Stomach smooth muscle (tissue), 2 donors: Measurements from ENCODE around the gene POT1.

Source experiments
- H3K27ac ChIP-seq: one replicate; pipeline ENCODE4 v1.7.0; 2013; ENCODE audit warnings: mild to moderate bottlenecking, low read length, inconsistent platforms
- H3K27me3 ChIP-seq, 2 donors: one replicate each; pipeline ENCODE4 v1.7.0; 2013; ENCODE audit warnings: low read length in 2 of 2; ENCODE audit not compliant: insufficient read depth in 2 of 2, control insufficient read depth in 1 of 2
- H3K36me3 ChIP-seq, 2 donors: one replicate each; pipeline ENCODE4 v1.7.0; 2013; ENCODE audit warnings: low read length in 2 of 2; ENCODE audit not compliant: control insufficient read depth in 2 of 2, insufficient read depth in 2 of 2
- H3K4me1 ChIP-seq: one replicate; pipeline ENCODE4 v1.7.0; 2013; ENCODE audit warnings: low read length; ENCODE audit not compliant: control insufficient read depth, insufficient read depth
- H3K4me3 ChIP-seq, 2 donors: one replicate each; pipeline ENCODE4 v1.7.0; 2013; ENCODE audit warnings: low read length in 2 of 2
- H3K9ac ChIP-seq, 2 donors: one replicate each; pipeline ENCODE4 v1.7.0; 2013; ENCODE audit warnings: low read length in 2 of 2, mild to moderate bottlenecking in 1 of 2
- H3K9me3 ChIP-seq, 2 donors: one replicate each; pipeline ENCODE4 v1.7.0; 2013; ENCODE audit warnings: low read length in 2 of 2; ENCODE audit not compliant: control insufficient read depth in 2 of 2
- donor health status: healthy.
- donor health status: Pancreatic carcinoma.

POT1 gene

DNA sequence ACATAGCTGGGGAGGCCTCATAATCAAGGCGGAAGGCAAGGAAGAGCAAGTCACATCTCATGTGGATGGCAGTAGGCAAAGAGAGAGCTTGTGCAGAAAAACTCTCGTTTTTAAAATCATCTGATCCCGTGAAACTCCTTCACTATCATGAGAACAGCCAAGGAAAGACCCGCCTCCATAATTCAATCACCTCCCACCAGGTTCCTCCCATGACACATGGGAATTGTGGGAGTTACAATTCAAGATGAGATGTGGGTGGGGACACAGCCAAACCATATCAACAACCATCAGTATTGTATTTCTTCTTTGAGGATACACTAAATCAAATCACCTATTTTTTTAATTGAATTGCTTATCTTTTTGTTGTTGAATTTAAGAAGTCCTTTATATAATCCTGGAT lies 16.7 kb downstream of the POT1 start:
- Histone ChIP-seq H3K4me3 (no peak overlapping the region), H3K36me3 (peaks cover 0 to 4% of the 10 kb centered on the region in 2 donors), H3K27me3 (no peaks in the 10 kb centered on the region), H3K9ac (no peak overlapping the region), H3K27ac (no peak overlapping the region), H3K4me1 (no peaks in the 10 kb centered on the region), H3K9me3 (no peaks in the 10 kb centered on the region)

DNA sequence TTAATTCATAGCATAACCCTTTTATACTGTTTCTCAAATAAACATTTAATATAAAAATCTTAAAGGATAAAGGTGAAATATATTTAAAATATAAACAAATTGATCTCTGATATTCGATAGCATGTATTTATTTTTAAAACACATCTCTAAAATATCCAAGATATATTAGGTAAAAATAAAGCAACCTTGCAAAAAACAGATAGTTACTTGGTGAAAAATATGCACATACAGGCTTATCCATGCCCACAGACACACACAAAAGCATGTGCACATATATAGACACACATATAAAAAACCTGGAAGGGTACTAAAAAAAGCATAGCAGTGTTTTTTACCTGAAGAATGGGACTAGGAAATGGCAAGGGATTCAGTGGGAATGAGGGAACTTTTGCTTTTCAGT lies 19.8 kb downstream of the POT1 start:
- H3K9ac ChIP-seq = no peak overlapping the region
- no peaks in the 10 kb centered on the region for H3K27me3 ChIP-seq
- no peaks in the 10 kb centered on the region for H3K4me1 ChIP-seq
- H3K36me3 ChIP-seq = no peaks in the 10 kb centered on the region
- no peaks in the 10 kb centered on the region for H3K9me3 ChIP-seq
- H3K27ac ChIP-seq = no peak overlapping the region
- no peak overlapping the region for H3K4me3 ChIP-seq

DNA sequence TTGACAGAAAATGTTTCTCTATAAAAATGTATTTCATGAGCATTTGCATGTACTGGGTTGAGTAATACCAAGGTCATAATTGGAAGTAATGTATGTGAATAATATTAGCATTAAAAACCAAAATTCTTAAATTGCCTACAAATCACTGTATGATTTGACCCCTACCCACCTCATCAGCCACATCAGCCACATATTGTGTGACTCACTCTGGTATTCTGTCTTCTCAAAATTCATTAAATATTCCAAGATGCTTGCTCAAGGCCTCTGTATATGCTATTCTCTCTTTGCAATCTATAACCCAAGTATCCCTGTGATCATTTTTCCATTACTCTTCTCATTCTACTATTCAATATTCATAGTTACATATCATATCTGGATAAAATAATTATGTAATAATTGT lies 21.4 kb downstream of the POT1 start:
- H3K27ac ChIP-seq = no peak overlapping the region
- H3K4me3 ChIP-seq = no peak overlapping the region
- no peaks in the 10 kb centered on the region for H3K4me1 ChIP-seq
- no peaks in the 10 kb centered on the region for H3K9me3 ChIP-seq
- H3K27me3 ChIP-seq = no peaks in the 10 kb centered on the region
- H3K36me3 ChIP-seq = no peaks in the 10 kb centered on the region
- H3K9ac ChIP-seq = no peak overlapping the region

DNA sequence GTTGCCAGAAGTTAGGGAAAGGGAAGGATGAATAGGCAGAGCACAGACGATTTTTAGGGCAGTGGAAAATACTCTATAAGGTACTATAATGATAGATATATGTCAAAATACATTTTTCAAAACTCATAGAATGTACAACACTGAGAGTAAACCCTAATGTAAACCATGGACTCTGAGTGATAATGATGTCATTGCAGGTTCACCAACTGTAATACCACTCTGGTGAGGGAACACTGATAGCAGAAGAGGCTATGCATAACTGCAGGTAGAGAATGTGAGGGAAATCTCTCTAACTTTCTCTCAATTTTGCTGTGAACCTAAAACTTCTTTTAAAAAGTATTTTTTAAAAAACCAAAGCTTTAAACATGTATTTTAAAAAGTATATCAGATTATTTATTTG lies 22.1 kb downstream of the POT1 start:
- Histone ChIP-seq H3K27ac (no peak overlapping the region), H3K9me3 (no peaks in the 10 kb centered on the region), H3K27me3 (no peaks in the 10 kb centered on the region), H3K4me3 (no peak overlapping the region), H3K36me3 (no peaks in the 10 kb centered on the region), H3K9ac (no peak overlapping the region), H3K4me1 (no peaks in the 10 kb centered on the region)

DNA sequence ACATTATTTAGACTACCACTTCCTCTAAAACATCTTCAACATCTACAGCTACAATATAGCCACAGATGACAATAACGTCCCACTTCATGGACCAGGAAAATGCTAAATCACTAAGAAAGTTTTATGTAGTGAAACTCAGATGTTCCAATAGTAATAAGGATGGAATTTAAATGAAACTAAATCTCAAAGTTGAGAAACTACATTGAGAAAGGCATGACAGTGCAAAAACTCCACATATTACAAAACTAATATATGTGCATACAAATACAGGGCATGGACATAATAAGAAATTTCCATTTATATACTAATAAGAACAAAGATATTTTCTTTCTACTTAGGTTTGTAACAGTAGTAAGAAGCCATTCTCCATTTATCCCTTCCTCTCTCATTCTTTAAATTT lies 31.1 kb downstream of the POT1 start:
- H3K9ac ChIP-seq = no peak overlapping the region
- H3K27me3 ChIP-seq = no peaks in the 10 kb centered on the region
- no peak overlapping the region for H3K4me3 ChIP-seq
- H3K4me1 ChIP-seq = no peaks in the 10 kb centered on the region
- no peak overlapping the region for H3K27ac ChIP-seq
- peaks cover 0 to 3% of the 10 kb centered on the region in 2 donors for H3K9me3 ChIP-seq
- no peaks in the 10 kb centered on the region for H3K36me3 ChIP-seq

DNA sequence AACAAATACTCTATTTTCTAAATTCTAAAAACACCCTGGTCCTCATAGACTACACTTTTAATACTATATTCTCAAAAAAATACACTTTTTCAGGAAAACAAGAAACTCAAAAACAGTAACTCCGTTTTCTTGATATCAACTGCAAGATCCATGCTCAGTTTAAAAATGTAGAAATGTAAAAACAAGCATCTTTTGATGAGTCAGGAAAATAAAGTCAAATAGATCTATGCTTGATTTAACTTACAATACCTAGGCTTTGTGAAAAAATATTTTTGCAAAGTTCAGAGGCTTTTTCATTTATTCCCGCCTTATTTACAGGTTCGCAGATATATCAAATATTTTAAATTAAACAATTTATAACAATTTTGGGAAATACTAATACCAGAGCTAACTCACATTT lies 33.6 kb downstream of the POT1 start:
- peaks cover 0 to 2% of the 10 kb centered on the region in 2 donors for H3K36me3 ChIP-seq
- peaks cover 0 to 3% of the 10 kb centered on the region in 2 donors for H3K9me3 ChIP-seq
- H3K9ac ChIP-seq = no peak overlapping the region

DNA sequence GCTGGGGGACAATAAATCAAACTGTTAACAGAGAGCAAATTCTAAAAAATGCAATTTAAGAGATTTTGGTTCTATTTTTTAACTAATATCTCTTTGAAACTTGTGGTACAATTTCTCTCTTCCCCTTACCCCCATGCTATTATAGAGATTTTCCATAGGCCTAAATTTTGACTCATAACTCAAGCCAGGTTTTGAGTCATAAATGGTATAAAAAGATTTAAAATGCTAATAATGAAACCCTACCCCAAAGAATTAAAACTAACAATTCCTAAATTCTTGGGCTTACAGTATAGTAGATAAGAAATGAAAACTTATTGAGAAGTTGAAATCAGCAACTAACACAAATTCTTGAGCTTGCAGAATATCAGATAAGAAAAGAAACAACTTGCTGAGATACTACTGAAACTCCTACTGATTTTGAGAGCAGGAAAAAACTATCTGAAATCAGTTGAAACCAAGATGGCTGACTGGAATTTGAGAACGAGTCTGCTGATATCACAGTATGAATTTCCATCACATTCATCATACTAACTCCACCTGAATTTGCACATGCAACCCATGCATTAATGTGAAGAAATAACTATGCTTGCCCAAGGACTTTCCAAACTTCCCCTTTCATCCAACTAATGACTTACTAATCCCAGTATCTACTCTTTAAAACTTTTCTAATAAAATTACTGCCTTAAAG lies 36.3 kb downstream of the POT1 start:
- no peaks in the 10 kb centered on the region for H3K4me1 ChIP-seq
- H3K9me3 ChIP-seq = no peaks in the 10 kb centered on the region
- no peak overlapping the region for H3K9ac ChIP-seq
- H3K4me3 ChIP-seq = no peak overlapping the region
- peaks cover 3% of the 10 kb centered on the region in 2 donors for H3K36me3 ChIP-seq
- H3K27me3 ChIP-seq = no peaks in the 10 kb centered on the region
- no peak overlapping the region for H3K27ac ChIP-seq

More for the DNA sequence above, 33.6 kb downstream of the POT1 start:
- no peak overlapping the region for H3K27ac ChIP-seq
- H3K4me3 ChIP-seq = no peak overlapping the region
- no peaks in the 10 kb centered on the region for H3K27me3 ChIP-seq
- no peaks in the 10 kb centered on the region for H3K4me1 ChIP-seq

DNA sequence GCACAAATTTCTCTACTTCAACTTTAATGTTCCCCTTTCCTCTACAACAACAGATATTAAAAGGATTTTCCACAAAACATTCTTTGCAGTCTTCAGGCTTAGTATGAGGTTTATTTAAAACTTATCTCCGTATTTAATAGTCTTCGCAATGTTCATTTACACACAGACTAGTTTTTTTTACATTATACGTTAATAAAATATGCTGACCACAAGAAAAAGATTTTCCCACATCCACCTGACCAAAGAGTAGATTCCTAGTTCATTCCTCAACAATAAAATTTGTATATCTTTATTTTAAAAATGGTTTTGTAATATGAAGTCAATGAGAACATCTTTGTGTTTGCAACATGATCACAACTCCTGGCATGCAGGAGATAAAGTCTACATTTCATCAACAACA lies 42.4 kb downstream of the POT1 start:
- Histone ChIP-seq H3K27me3 (no peaks in the 10 kb centered on the region), H3K36me3 (peaks cover 3% of the 10 kb centered on the region in 2 donors), H3K9me3 (no peaks in the 10 kb centered on the region), H3K4me1 (no peaks in the 10 kb centered on the region), H3K9ac (no peak overlapping the region), H3K4me3 (no peak overlapping the region), H3K27ac (no peak overlapping the region)

DNA sequence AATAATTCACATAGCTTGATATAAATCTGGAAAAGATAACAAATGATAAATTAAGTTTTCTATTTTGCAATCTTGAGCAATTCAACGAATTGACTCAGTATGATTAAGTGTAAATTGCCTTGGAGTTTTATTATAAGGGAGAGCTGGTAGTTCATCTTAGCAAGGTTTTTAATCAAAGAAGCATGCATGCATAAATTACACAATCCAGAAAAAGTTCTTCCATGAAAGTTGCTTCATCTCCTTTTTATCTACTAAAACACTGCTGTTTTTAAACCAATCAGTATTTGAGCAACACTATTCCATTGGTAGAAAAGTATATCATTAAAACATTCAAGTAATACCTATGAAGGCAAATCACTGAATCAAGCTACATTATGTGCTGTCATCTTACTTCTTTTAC lies 47.6 kb downstream of the POT1 start:
- no peak overlapping the region for H3K27ac ChIP-seq
- no peaks in the 10 kb centered on the region for H3K4me1 ChIP-seq
- no peaks in the 10 kb centered on the region for H3K9me3 ChIP-seq
- no peak overlapping the region for H3K9ac ChIP-seq
- H3K4me3 ChIP-seq = no peak overlapping the region
- no peaks in the 10 kb centered on the region for H3K36me3 ChIP-seq
- no peaks in the 10 kb centered on the region for H3K27me3 ChIP-seq

DNA sequence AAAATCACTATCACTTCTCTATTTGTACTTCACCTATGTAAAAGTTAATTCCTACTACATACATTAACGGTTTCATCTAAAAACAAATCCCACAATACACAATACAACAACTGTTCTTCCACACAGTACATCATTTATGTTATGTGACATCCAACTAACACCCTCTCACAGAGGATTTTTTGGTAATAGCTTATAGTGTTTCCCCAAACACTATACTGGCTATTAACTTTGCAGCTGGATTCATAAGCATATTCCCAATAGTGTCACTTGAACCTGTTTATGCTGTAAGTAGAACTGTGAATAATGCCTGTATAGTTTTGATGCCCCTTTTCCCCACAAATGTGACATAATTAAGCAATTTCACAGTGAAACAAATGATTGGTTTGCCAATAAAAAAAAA lies 49.9 kb downstream of the POT1 start:
- H3K27ac ChIP-seq = no peak overlapping the region

DNA sequence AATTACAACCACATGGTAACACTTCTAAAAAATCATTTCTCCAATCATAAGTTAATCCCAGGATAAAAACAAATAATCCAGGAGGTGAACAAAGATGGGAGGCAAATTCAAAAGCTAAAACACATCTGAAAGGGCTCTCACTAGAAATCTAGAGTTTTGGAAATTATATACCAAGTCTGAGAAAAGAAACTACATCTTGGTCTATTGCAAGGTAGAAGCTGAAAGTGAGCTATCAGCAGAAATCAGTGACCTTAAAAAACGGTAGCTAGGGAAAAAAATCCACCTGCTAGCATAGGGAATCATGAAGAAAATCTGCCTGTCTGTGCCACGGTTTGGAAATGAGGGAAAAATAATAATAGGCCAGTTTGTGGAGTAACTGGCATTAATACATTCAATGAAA lies 50.5 kb downstream of the POT1 start:
- H3K27me3 ChIP-seq = no peaks in the 10 kb centered on the region
- no peaks in the 10 kb centered on the region for H3K36me3 ChIP-seq
- H3K27ac ChIP-seq = no peak overlapping the region
- no peak overlapping the region for H3K4me3 ChIP-seq
- no peak overlapping the region for H3K9ac ChIP-seq
- no peaks in the 10 kb centered on the region for H3K4me1 ChIP-seq
- no peaks in the 10 kb centered on the region for H3K9me3 ChIP-seq

More for the DNA sequence above, 49.9 kb downstream of the POT1 start:
- H3K36me3 ChIP-seq = no peaks in the 10 kb centered on the region
- H3K9ac ChIP-seq = no peak overlapping the region
- no peaks in the 10 kb centered on the region for H3K9me3 ChIP-seq
- H3K4me1 ChIP-seq = no peaks in the 10 kb centered on the region
- no peaks in the 10 kb centered on the region for H3K27me3 ChIP-seq
- no peak overlapping the region for H3K4me3 ChIP-seq
